ENCODE results near the gene SEC14L1.

DNA sequence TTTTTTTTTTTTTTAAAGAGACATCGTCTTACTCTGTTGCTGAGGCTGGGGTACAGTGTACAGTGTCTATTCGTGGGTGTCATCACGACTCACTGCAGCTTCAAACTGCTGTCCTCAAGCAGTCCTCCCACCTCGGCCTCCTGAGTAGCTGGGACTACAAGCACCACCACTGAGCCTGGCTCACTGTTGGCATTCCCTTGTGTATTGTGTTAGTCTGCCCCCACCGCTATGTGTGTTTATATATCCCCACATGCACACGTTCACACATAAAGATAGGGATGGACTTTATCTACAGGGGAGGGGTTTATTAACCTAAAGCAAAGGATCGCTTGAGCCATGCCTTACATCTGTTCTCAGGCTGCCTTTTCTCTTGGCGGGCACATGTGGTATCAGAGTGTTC is 63.8 kb downstream of the SEC14L1 start:
- TF ChIP-seq POLR2A (IDR thresholded peaks at IDR 0.05) (no peak), CTCF (IDR thresholded peaks at IDR 0.05) (no peak)
